Measurements from ENCODE around the gene GAN.
"Not testable (repeated sequence)": the region's sequence is repeated elsewhere in the genome, so short reads cannot be mapped to it uniquely, and the experiment has no call there.

GAN gene

GRCh38 chr16:81310045-81310644, 4.6 kb upstream of the GAN start:
- DNase-seq (ENCODE audit: low read depth, low spot score): no peak

GRCh38 chr16:81311762-81312161, 3.0 kb upstream of the GAN start:
- no peak for DNase-seq (ENCODE audit: low read depth, low spot score)

- peak; percentile 83 for DNase-seq (ENCODE audit: low read depth, low spot score)
Measured at GRCh38 chr16:81313701-81314602, 810 bp upstream of the GAN start.

GRCh38 chr16:81315271-81316175, 761 bp downstream of the GAN start:
- DNase-seq (ENCODE audit: low read depth, low spot score): peak; percentile 35

- no peak for DNase-seq (ENCODE audit: low read depth, low spot score)
Measured at GRCh38 chr16:81316176-81316496, 1.4 kb downstream of the GAN start.

GRCh38 chr16:81318711-81319110, 3.9 kb downstream of the GAN start:
- DNase-seq (ENCODE audit: low read depth, low spot score): peak; percentile 16

- peak; percentile 32 for DNase-seq (ENCODE audit: low read depth, low spot score)
Measured at GRCh38 chr16:81319221-81319912, 4.6 kb downstream of the GAN start.

GRCh38 chr16:81321039-81321438, 6.3 kb downstream of the GAN start:
- DNase-seq (ENCODE audit: low read depth, low spot score): no peak

GRCh38 chr16:81321536-81321935, 6.8 kb downstream of the GAN start:
- DNase-seq (ENCODE audit: low read depth, low spot score): no peak

GRCh38 chr16:81324808-81325207, 10.0 kb downstream of the GAN start:
- DNase-seq (ENCODE audit: low read depth, low spot score): no peak

- no peak for DNase-seq (ENCODE audit: low read depth, low spot score)
Measured at GRCh38 chr16:81327011-81327410, 12.2 kb downstream of the GAN start.

GRCh38 chr16:81327447-81328196, 12.9 kb downstream of the GAN start:
- no peak for DNase-seq (ENCODE audit: low read depth, low spot score)

- no peak for DNase-seq (ENCODE audit: low read depth, low spot score)
Measured at GRCh38 chr16:81329947-81330346, 15.2 kb downstream of the GAN start.

- no peak for DNase-seq (ENCODE audit: low read depth, low spot score)
Measured at GRCh38 chr16:81333356-81333755, 18.6 kb downstream of the GAN start.

GRCh38 chr16:81335669-81336068, 20.9 kb downstream of the GAN start:
- DNase-seq (ENCODE audit: low read depth, low spot score): no peak

- no peak for DNase-seq (ENCODE audit: low read depth, low spot score)
Measured at GRCh38 chr16:81337097-81337496, 22.3 kb downstream of the GAN start.

GRCh38 chr16:81345172-81345571, 30.4 kb downstream of the GAN start:
- DNase-seq (ENCODE audit: low read depth, low spot score): not testable (repeated sequence)

GRCh38 chr16:81347425-81347824, 32.7 kb downstream of the GAN start:
- no peak for DNase-seq (ENCODE audit: low read depth, low spot score)

GRCh38 chr16:81349608-81350305, 35.0 kb downstream of the GAN start:
- DNase-seq (ENCODE audit: low read depth, low spot score): no peak

GRCh38 chr16:81350306-81350615, 35.5 kb downstream of the GAN start:
- no peak for DNase-seq (ENCODE audit: low read depth, low spot score)
